ENCODE measurements around the gene SREBF1. TPM values are rescaled to one million over a fixed set of nuclear protein-coding genes. Genes with fewer than 3 reads are reported as not detected.
"Not testable (repeated sequence)": the region's sequence is repeated elsewhere in the genome, so short reads cannot be mapped to it uniquely, and the experiment has no call there.

SREBF1 gene
- total RNA-seq, 1 experiment from 2014 or later: 52.0 TPM

DNA sequence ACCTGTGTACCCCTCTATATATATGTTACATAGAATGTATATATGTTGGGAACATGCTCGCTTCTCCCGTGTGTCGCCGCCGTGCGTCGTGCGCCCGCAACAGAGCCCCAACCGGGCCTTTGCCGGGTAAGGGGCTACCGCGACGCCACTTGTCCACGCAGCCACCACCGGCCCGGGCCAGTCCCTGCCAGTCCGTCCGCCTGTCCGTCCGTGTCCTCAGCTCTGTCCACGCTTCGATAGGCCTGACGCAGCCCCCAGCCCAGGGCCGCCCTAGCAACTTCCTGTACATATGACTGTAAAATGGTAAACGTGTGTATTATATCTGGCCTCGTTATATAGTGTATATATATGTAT lies 25.9 kb downstream of the SREBF1 start:
- H3K79me2 ChIP-seq (ENCODE audit: low read length): no peaks in the 10 kb centered on the region
- no peak overlapping the region for H3K4me2 ChIP-seq (ENCODE audit: low read depth, low read length, poor library complexity, severe bottlenecking)
- H3K27ac ChIP-seq (ENCODE audit: low read length): no peak overlapping the region
- H3K27me3 ChIP-seq (ENCODE audit: low read length): no peaks in the 10 kb centered on the region
- H3K9ac ChIP-seq (ENCODE audit: low read length): no peak overlapping the region
- H2AFZ ChIP-seq (ENCODE audit: low read length): no peak overlapping the region
- H3K4me3 ChIP-seq (ENCODE audit: low read length): no peak overlapping the region
- H3K9me3 ChIP-seq (ENCODE audit: low read length): no peaks in the 10 kb centered on the region
- no peaks in the 10 kb centered on the region for H3K9me2 ChIP-seq (replicated peaks; ENCODE audit: insufficient read depth, low read length)
- H3K36me3 ChIP-seq (ENCODE audit: insufficient read depth, low read length): peaks cover 6% of the 10 kb centered on the region; the same call in 1 of the 2 replicates
- H3K4me1 ChIP-seq (ENCODE audit: low read length): peaks cover 20% of the 10 kb centered on the region
- H4K20me1 ChIP-seq (ENCODE audit: insufficient read depth, low read depth, low read length): no peaks in the 10 kb centered on the region
- DNase-seq: no peak

DNA sequence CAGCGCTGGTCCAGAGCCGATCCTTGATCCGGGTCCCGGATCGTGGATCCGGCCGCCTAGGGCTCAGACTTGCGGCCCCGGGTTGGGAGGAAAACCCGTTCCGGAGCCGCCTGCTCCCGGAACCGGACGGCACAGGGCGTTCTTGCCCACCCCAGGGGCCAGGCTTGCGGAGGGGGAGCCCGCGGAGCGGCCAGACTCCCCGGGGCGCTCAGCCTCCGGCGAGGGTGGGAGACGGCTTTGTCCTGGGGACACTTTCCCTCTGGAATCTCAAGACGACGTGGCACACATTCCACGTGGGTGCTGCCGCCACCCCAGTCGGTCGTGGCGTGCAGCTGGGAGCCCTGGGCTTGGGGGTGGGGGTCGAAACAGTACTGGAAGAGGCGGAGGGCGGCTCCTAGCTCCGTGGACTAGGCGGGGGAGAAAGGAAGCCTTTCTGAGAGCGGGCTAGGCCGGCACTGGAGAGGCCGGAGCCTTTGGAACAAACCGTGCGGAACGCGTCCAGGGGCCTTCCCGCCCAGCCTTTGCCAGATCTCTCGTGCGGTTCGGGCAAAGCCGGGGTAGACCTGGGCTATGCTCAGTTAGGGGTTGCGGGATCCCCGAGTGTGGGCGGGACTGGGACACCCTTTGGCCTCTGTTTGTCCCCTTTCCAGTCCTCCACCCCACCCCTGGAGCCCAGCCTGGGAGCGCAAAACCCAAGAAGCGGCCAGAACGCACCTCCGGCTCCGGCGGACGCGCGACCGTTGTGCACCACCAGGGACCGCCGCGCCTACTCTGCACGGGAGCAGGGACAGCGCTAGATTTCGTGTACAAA lies 26.5 kb downstream of the SREBF1 start:
- Histone ChIP-seq H2AFZ (ENCODE audit: low read length) (no peak overlapping the region), H3K79me2 (ENCODE audit: low read length) (no peaks in the 10 kb centered on the region), H3K4me1 (ENCODE audit: low read length) (peaks cover 20% of the 10 kb centered on the region), H3K36me3 (ENCODE audit: insufficient read depth, low read length) (peaks cover 6% of the 10 kb centered on the region; the same call in 1 of the 2 replicates), H3K27ac (ENCODE audit: low read length) (no peak overlapping the region), H3K9me3 (ENCODE audit: low read length) (no peaks in the 10 kb centered on the region), H3K27me3 (ENCODE audit: low read length) (no peaks in the 10 kb centered on the region), H3K4me3 (ENCODE audit: low read length) (no peak overlapping the region), H3K9me2 (replicated peaks; ENCODE audit: insufficient read depth, low read length) (no peaks in the 10 kb centered on the region), H3K4me2 (ENCODE audit: low read depth, low read length, poor library complexity, severe bottlenecking) (no peak overlapping the region), H4K20me1 (ENCODE audit: insufficient read depth, low read depth, low read length) (no peaks in the 10 kb centered on the region), H3K9ac (ENCODE audit: low read length) (no peak overlapping the region)
- DNase-seq: no peak

DNA sequence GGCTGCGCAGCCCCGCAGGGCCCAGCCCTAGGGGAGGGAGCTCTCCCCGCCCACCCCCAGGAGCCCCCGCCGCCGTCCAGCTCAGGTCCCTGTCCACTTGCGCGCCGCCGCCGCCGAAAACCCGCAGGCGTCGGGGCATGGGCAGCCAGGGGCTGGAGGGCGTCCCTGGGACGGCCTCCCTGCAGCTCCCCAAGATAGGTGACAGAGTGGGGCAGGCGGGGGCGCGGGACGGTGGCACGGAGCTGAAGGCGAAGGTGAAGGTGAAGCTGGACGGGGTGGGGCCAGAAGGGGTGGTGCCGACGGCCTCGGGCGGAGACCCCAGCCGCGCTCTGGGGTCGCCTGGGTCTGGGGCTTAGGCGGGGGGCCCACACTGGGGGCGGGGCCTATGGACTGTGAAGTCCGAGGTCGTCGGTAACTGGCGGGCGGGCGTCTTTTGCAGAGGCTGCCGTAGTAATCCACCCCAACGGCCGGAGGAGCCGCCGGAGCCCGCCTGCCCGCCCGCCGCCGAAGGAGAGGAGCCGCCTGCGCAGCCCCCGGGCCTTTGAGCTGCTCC lies 27.2 kb downstream of the SREBF1 start:
- no peaks in the 10 kb centered on the region for H3K9me2 ChIP-seq (replicated peaks; ENCODE audit: insufficient read depth, low read length)
- no peak overlapping the region for H3K4me2 ChIP-seq (ENCODE audit: low read depth, low read length, poor library complexity, severe bottlenecking)
- H3K27me3 ChIP-seq (ENCODE audit: low read length): no peaks in the 10 kb centered on the region
- H3K36me3 ChIP-seq (ENCODE audit: insufficient read depth, low read length): peaks cover 6% of the 10 kb centered on the region; the same call in 1 of the 2 replicates
- H3K79me2 ChIP-seq (ENCODE audit: low read length): no peaks in the 10 kb centered on the region
- no peak for DNase-seq
- no peaks in the 10 kb centered on the region for H3K9me3 ChIP-seq (ENCODE audit: low read length)
- H3K9ac ChIP-seq (ENCODE audit: low read length): no peak overlapping the region
- no peak overlapping the region for H3K4me3 ChIP-seq (ENCODE audit: low read length)
- H2AFZ ChIP-seq (ENCODE audit: low read length): no peak overlapping the region
- H3K4me1 ChIP-seq (ENCODE audit: low read length): peaks cover 20% of the 10 kb centered on the region
- no peaks in the 10 kb centered on the region for H4K20me1 ChIP-seq (ENCODE audit: insufficient read depth, low read depth, low read length)
- H3K27ac ChIP-seq (ENCODE audit: low read length): no peak overlapping the region

DNA sequence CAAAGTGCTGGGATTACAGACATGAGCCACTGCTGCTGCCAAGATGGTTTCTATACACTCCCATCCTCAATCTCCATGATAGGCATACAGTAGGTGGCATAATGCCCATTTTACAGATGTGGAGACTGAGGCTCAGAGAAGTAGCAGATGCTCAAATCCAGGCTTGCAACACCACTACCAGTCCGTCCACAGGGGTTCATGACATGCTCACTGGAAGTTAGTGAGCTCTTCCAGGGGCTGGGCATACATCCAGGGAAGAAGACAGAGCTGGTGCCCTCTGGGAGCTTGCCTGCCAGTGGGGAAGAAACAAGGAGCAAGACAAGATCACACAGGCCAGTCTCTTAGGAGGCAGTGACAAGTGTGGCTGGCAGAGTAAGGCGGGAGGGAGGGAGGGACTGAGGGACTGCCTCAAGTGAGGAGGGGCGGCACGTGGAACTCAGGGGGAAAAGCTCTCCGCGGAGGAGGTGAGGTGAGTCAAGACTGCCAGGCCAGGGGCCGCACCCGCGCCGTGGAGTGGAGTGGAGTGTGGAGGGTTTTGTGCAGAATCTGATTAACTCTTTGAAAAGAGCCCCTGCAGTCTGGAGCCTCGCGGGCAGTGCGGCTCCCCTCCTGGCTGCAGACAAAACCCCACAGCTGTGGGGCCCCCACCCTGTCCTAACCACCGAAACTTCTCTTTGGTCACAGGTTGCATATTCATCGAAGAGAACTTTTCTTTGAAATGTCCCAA lies 27.9 kb downstream of the SREBF1 start:
- no peaks in the 10 kb centered on the region for H3K27me3 ChIP-seq (ENCODE audit: low read length)
- no peak overlapping the region for H3K4me2 ChIP-seq (ENCODE audit: low read depth, low read length, poor library complexity, severe bottlenecking)
- H3K9me2 ChIP-seq (replicated peaks; ENCODE audit: insufficient read depth, low read length): no peaks in the 10 kb centered on the region
- peaks cover 13% of the 10 kb centered on the region for H3K36me3 ChIP-seq (ENCODE audit: insufficient read depth, low read length)
- H2AFZ ChIP-seq (ENCODE audit: low read length): no peak overlapping the region
- H3K4me1 ChIP-seq (ENCODE audit: low read length): peaks cover 20% of the 10 kb centered on the region
- H3K9me3 ChIP-seq (ENCODE audit: low read length): no peaks in the 10 kb centered on the region
- H3K79me2 ChIP-seq (ENCODE audit: low read length): no peaks in the 10 kb centered on the region
- no peaks in the 10 kb centered on the region for H4K20me1 ChIP-seq (ENCODE audit: insufficient read depth, low read depth, low read length)
- no peak for DNase-seq
- no peak overlapping the region for H3K9ac ChIP-seq (ENCODE audit: low read length)
- no peak overlapping the region for H3K4me3 ChIP-seq (ENCODE audit: low read length)
- no peak overlapping the region for H3K27ac ChIP-seq (ENCODE audit: low read length)

DNA sequence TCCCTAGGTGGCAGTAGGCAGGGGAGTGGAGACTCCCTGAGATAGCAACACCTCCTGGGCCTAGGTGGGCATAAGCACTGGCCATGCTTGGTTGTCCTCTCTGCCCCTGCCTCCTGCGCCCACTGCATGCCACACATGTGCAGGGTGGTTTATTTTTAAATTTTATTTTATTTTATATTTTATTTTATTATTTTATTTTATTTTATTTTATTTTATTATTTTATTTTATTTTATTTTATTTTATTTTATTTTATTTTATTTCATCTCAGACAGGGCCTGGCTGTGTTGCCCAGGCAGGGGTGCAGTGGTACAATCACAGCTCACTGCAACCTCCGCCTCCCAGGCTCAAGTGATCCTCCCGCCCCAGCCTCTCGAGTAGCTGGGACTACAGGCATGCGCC lies 28.6 kb downstream of the SREBF1 start:
- H2AFZ ChIP-seq (ENCODE audit: low read length); H3K27me3 ChIP-seq (ENCODE audit: low read length); H4K20me1 ChIP-seq (ENCODE audit: insufficient read depth, low read depth, low read length); H3K9me3 ChIP-seq (ENCODE audit: low read length); H3K79me2 ChIP-seq (ENCODE audit: low read length); H3K4me3 ChIP-seq (ENCODE audit: low read length); H3K9me2 ChIP-seq (replicated peaks; ENCODE audit: insufficient read depth, low read length); DNase-seq; H3K4me2 ChIP-seq (ENCODE audit: low read depth, low read length, poor library complexity, severe bottlenecking); H3K9ac ChIP-seq (ENCODE audit: low read length): not testable (repeated sequence)
- Histone ChIP-seq H3K27ac (ENCODE audit: low read length) (peak overlapping the region; percentile 65), H3K4me1 (ENCODE audit: low read length) (peaks cover 20% of the 10 kb centered on the region), H3K36me3 (ENCODE audit: insufficient read depth, low read length) (peaks cover 14% of the 10 kb centered on the region)

DNA sequence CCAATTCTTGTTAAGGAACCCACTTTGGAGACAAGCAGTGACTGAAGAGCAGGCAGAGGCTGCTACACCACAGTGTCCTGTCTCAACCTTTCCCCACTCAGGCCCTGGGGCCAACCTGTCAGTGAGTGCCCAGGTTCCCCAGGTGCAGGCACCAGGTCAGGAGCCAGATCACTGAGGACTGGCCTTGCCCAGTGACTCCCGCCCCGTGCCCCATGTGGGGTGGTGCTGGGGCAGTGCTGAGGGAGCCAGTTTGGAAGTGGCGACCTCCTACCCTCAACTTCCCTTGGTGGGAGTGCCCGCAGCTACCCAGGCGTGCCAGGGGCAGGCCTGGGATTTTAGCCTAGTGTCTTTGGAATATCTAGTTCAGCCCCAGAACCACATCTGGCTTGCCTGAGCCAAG lies 29.3 kb downstream of the SREBF1 start:
- no peak overlapping the region for H3K4me3 ChIP-seq (ENCODE audit: low read length)
- H3K9ac ChIP-seq (ENCODE audit: low read length): no peak overlapping the region
- no peak for DNase-seq
- peaks cover 20% of the 10 kb centered on the region for H3K4me1 ChIP-seq (ENCODE audit: low read length)
- no peaks in the 10 kb centered on the region for H3K27me3 ChIP-seq (ENCODE audit: low read length)
- no peaks in the 10 kb centered on the region for H3K9me2 ChIP-seq (replicated peaks; ENCODE audit: insufficient read depth, low read length)
- no peaks in the 10 kb centered on the region for H3K9me3 ChIP-seq (ENCODE audit: low read length)
- no peaks in the 10 kb centered on the region for H4K20me1 ChIP-seq (ENCODE audit: insufficient read depth, low read depth, low read length)
- H3K79me2 ChIP-seq (ENCODE audit: low read length): no peaks in the 10 kb centered on the region
- H3K36me3 ChIP-seq (ENCODE audit: insufficient read depth, low read length): peaks cover 14% of the 10 kb centered on the region
- H2AFZ ChIP-seq (ENCODE audit: low read length): no peak overlapping the region
- H3K4me2 ChIP-seq (ENCODE audit: low read depth, low read length, poor library complexity, severe bottlenecking): no peak overlapping the region
- peak overlapping the region; percentile 65 for H3K27ac ChIP-seq (ENCODE audit: low read length)

DNA sequence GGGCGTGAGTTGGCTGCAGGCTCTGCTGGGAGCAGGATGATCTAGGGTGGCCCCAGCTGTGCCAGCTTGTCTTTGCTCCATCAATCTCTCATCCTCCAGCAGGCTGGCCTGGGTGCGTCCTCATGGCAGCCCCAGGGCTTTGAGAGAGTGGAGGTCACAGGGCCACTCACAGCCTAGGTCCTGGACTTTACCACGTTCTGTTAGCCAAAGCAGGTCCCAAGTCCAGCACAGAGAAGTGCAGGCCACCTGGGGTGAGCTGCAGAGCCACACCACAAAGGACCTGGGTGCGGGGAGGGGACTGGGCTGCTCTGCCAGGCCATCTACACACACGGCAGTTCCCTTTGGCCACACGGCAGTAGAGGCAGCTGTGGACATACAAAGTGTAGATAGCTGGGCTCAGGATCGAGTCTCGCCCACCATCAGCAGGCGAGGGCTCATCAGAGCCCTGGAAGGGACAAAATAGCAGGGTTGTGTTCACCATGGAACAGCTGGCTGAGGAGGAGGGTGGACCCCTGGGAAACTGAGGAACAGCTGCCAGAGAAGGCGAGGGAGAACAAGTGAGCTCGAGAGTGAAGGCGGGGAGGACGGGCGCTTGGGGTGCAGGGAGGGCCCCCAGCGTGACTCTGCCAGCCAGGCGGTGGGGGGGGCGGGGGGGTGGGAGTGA lies 30.0 kb downstream of the SREBF1 start:
- no peaks in the 10 kb centered on the region for H3K27me3 ChIP-seq (ENCODE audit: low read length)
- no peaks in the 10 kb centered on the region for H4K20me1 ChIP-seq (ENCODE audit: insufficient read depth, low read depth, low read length)
- no peak overlapping the region for H3K27ac ChIP-seq (ENCODE audit: low read length)
- H3K4me1 ChIP-seq (ENCODE audit: low read length): peaks cover 18% of the 10 kb centered on the region
- no peaks in the 10 kb centered on the region for H3K9me3 ChIP-seq (ENCODE audit: low read length)
- H3K36me3 ChIP-seq (ENCODE audit: insufficient read depth, low read length): peaks cover 11% of the 10 kb centered on the region
- no peaks in the 10 kb centered on the region for H3K79me2 ChIP-seq (ENCODE audit: low read length)
- DNase-seq: no peak
- H3K4me3 ChIP-seq (ENCODE audit: low read length): no peak overlapping the region
- H2AFZ ChIP-seq (ENCODE audit: low read length): no peak overlapping the region
- no peak overlapping the region for H3K4me2 ChIP-seq (ENCODE audit: low read depth, low read length, poor library complexity, severe bottlenecking)
- no peak overlapping the region for H3K9ac ChIP-seq (ENCODE audit: low read length)
- no peaks in the 10 kb centered on the region for H3K9me2 ChIP-seq (replicated peaks; ENCODE audit: insufficient read depth, low read length)

DNA sequence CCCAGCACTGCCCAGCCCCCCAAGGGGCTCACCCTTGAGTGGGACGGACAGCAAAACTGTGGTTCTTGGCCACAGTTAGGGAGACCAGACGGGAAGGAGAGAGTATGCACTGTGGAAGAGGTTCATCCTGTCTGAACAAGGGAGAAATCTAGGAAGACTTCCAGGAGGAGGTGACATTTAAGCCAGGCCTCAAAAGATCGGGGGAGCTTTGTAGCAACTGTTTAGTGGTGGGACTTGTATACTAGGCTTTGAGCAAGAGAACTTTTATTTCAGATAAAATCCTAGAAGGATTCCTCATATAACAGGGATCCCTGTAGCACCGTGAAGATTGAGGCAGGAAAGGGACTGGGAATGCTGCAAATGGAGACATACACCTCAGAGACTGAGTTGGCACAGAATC lies 30.8 kb downstream of the SREBF1 start:
- Histone ChIP-seq H2AFZ (ENCODE audit: low read length) (no peak overlapping the region), H3K4me3 (ENCODE audit: low read length) (no peak overlapping the region), H3K27ac (ENCODE audit: low read length) (no peak overlapping the region), H3K9me3 (ENCODE audit: low read length) (no peaks in the 10 kb centered on the region), H3K9ac (ENCODE audit: low read length) (no peak overlapping the region), H3K79me2 (ENCODE audit: low read length) (no peaks in the 10 kb centered on the region), H4K20me1 (ENCODE audit: insufficient read depth, low read depth, low read length) (no peaks in the 10 kb centered on the region; the same call in 1 of the 2 replicates), H3K9me2 (replicated peaks; ENCODE audit: insufficient read depth, low read length) (no peaks in the 10 kb centered on the region), H3K27me3 (ENCODE audit: low read length) (no peaks in the 10 kb centered on the region), H3K36me3 (ENCODE audit: insufficient read depth, low read length) (peaks cover 11% of the 10 kb centered on the region), H3K4me2 (ENCODE audit: low read depth, low read length, poor library complexity, severe bottlenecking) (no peak overlapping the region), H3K4me1 (ENCODE audit: low read length) (peaks cover 20% of the 10 kb centered on the region)
- DNase-seq: no peak

Measured in Karpas-422 (cell line).